LHCN-M2 (cell line): ENCODE results near the gene TMEM114. TPM values are rescaled to one million over a fixed set of nuclear protein-coding genes. Genes with fewer than 3 reads are reported as not detected.

Experiments
- DNase-seq: peaks from one replicate; pipeline ENCODE4 v3.0.0-alpha.2; 2012; ENCODE audit warnings: low read depth
- total RNA-seq: library from RNA; depleted of rRNA; stranded (reverse); fragments of >200 nt; gene quantifications from 2 replicates; pipeline ENCODE4 v1.2.3, GENCODE V29; 2014

The TMEM114 gene
- total RNA-seq, 1 experiment from 2014 or later, result not detected

DNA sequence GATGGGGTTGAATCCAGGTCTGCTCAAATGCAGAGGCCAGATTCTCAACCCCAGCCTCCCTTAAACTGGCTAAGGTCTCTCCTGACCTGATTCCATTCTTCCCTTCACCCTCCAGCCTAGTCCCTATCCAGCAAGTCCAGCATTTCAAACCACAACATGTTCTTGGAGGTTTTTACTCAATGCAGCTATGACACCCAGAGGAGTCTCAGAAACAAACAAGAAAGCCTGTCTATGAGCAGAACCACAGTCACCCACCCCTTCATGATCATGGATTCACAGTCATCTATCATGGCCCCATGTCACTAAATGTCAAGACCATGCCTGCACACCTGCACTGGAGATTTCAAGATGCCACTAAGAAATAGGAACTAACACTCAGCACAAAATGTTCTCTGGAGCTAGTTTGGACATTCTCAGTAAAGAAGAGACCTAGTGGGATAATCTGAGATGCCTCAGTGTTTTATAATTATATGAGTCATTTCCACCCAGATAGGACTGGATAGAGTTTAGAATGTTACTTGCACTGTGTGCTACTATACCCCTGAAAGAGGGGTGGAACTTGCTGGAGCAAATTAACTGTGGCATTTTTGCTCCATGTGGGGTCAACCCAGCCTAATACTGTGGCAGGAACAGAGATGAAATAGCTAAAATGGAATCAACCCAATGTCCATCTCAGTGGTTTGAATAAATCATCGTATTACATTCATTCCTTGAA is 21.7 kb upstream of the TMEM114 start:
- DNase-seq, result peak; percentile 39

- DNase-seq, result no peak
Observed at GRCh38 chr16:8611122-8611521, 20.8 kb upstream of the TMEM114 start.

GRCh38 chr16:8607214-8607613 is 16.9 kb upstream of the TMEM114 start:
- no peak for DNase-seq

DNA sequence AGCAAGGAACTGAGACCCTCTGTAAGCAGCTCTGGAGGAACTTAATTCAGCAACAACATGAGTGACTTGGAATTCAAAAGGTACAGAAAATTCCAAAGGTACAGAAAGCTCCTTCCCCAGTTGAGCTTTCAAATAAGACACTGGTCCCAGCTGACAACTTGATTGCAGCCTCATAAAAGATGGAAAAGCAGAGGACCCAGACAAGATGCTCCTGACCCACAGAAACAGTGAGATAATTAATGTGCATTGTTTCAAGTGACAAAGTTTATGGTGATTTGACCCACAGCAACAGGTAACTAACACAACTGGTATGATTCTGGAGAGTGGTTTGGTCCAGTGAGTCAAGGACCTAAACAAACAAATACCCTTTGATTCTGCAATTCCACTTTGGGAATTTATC is 15.2 kb upstream of the TMEM114 start:
- DNase-seq, result no peak

- DNase-seq, result no peak
Observed at GRCh38 chr16:8600144-8600775, 9.9 kb upstream of the TMEM114 start.

DNA sequence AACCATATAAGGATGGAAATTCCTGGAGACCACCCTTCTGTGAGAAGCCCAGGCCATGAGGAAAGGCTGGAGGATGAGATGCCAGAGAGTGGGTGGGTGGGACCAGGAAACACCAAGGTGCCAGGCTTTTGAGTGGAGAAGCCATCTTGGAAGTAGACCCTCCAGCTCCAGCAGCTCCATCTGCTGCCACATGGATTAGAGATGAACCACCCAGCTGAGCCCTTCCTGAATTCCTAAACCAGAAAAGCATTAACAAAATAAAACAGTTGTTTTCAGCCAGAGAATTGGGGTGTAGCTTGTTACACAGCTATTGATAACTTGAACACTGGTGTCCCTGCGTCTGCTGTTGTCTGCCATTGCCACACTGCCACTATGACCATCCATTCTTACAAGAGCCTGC is 6.3 kb upstream of the TMEM114 start:
- no peak for DNase-seq

DNA sequence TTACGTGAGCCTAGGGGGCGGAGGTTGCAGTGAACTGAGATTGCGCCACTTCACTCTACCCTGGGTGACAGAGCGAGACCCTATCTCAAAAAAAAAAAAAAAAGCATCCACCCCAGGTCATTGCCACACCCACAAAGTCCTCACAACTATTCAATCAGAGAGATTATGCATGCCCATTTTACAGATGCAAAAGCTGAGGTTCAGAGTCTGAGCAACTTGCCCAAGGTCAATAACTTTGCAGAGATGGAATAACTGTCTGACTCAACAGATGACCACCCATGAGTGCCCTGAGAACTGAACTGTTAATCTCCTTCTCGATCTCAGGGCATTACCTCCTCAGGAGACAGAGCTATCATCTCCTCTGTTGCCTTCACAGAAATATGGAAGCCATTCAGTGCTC is 5.5 kb upstream of the TMEM114 start:
- no peak for DNase-seq

GRCh38 chr16:8594149-8594666 is 3.9 kb upstream of the TMEM114 start:
- DNase-seq, result no peak

DNA sequence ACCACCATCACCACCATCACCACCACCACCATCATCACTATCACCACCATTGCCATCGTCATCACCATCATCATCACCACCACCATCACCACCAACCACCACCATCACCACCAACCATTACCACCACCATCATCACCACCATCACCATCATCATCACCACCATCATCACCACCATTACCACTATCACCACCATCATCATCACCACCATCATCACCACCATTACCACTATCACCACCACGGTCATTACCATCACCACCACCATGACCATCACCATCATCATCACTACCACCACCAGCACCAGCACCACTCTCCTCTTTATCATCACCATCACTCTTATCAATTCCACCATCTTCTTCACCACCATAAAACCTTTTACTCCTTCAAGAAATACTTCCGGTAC is 1.1 kb upstream of the TMEM114 start:
- DNase-seq, result no peak

GRCh38 chr16:8590811-8591210 is 500 bp upstream of the TMEM114 start:
- no peak for DNase-seq

DNA sequence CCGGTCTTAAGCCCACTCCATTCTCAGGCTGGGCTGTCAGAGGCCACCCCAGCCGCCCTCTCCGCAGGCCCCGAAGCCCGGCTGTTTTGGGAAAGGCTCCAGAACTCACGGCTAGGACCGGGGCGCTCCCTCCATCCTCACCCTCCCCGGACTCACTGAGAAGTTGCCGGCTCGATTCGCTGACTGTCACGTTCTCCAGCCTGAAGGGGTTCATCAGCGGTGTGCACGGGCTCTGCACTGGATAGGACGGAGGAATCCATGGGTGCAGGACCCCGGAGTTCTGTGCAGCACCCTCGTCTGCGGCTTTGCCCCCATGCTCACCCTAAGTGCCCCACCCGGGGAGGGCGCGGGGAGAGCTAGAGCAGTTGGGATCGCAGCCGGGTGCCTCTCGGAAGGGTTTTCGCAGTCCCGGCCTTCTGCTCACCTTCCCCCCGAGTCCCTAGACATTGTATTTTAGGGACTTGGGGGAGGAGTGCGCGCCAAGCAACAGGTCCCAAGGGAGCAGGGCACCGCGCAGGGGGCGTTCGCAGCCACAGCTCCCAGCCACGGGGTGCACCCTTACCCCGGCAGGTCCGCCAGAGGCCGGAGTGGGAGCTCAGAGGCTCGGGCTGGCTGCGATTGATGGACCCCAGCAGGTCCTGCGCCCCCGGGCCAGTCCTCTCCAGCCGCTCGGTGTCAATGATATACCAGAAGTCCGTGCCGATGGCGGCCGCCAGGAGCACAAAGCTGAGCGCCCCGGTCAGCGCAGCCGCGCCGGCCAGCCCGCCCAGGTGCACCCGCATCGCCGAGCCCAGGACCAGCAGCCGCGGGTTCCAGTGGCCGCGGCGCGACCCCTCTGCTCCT is 1.0 kb downstream of the TMEM114 start:
- DNase-seq, result no peak

- DNase-seq, result no peak
Observed at GRCh38 chr16:8588682-8589056, 1.6 kb downstream of the TMEM114 start.

DNA sequence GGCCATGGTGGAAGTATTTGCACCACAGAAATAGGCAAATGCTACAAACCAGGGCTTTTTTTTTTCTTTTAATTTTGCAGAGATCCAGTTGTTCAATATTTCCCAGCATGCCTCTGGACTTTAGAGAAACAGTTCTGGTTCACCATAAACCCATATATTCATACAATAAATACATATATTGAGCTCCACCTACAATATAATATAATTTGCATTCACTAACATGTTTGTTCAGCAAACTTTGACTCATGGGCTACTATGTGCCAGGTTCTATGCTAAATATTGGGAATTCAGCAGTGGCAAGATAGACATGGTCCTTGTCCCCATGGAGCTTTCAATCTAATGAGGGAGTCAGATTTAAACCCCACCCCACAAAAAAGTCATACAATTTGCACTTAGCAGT is 3.2 kb downstream of the TMEM114 start:
- DNase-seq, result no peak

- DNase-seq, result no peak
Observed at GRCh38 chr16:8585857-8586256, 4.5 kb downstream of the TMEM114 start.

DNA sequence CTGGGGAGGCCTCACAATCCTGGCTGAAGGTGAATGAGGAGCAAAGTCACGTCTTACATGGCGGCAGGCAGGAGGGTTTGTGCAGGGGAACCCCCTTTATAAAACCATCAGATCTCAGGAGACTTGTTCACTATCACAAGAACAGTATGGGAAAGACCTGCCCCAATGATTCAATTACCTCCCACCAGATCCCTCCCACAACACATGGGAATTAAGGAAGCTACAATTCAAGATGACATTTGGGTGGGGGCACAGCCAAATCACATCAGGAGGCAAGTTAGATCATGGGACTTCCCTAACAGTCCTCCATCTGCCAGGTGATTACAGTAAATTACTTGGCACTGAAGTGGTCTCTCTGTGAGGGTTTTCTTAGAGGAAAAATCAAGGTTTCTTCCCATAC is 5.3 kb downstream of the TMEM114 start:
- DNase-seq, result no peak

GRCh38 chr16:8583732-8584131 is 6.6 kb downstream of the TMEM114 start:
- DNase-seq, result no peak

DNA sequence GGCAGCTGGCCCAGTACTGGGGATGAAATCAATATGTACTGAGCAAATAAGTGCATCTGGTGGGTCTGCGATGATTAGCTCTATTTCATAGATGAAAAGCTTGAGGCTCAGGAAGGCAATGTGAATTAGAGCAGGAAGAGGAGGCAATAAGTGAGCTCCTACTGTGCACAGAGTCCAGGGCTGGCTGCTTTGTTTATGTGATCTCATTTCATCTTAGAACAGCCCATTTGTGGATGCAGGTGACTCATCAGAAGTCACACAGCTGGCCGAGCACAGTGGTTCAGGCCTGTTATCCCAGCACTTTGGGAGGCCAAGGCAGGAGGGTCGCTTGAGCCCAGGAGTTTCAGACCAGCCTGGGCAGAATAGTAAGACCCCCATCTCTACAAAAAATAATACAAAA is 7.1 kb downstream of the TMEM114 start:
- DNase-seq, result no peak

- no peak for DNase-seq
Observed at GRCh38 chr16:8581831-8582580, 8.3 kb downstream of the TMEM114 start.

GRCh38 chr16:8579559-8579958 is 10.8 kb downstream of the TMEM114 start:
- no peak for DNase-seq

GRCh38 chr16:8577678-8578304 is 12.5 kb downstream of the TMEM114 start:
- DNase-seq, result no peak
